K562 (cell line): ENCODE data around the gene SYT1. TPM values are rescaled to one million over a fixed set of nuclear protein-coding genes. Genes with fewer than 3 reads are reported as not detected.

Experiments used
- ATAC-seq: fragments of 200-7000 bp; cut with Tn5 transposase; 3 replicates; pipeline ENCODE4 v1.9.1; 2020; ENCODE audit warnings: moderate library complexity
- BruUV-seq: library from RNA; stranded (reverse); fragments of 400-500 nt; replicated peaks from 2 replicates; lab custom pipeline; 2021; lab: Mats Ljungman, UMichigan
- CTCF ChIA-PET: fragments of 300-600 bp; formaldehyde crosslinking; extraction: SDS; loops from one replicate; lab custom pipeline; 2021; ENCODE audit warnings: low intra/inter-chr PET ratio; lab: Yijun Ruan, JAX
- POLR2A ChIA-PET: fragments of 300-600, 350-650 bp; sonication (Branson Sonifier 250); formaldehyde crosslinking; extraction: SDS; loops from one replicate; lab custom pipeline; 2021; ENCODE audit warnings: antibody characterized with exemption, inconsistent platforms; lab: Yijun Ruan, JAX
- DNase-seq, 4 experiments: peaks; one replicate each; pipeline versions ENCODE4 v3.0.0 to v3.0.0-alpha.2; 2011 to 2018; ENCODE audit warnings: low spot score in 3 of 4, mixed read lengths in 3 of 4; ENCODE audit errors: extremely low read depth in 1 of 4
- FAIRE-seq: peaks from 2 replicates; lab custom pipeline; 2011; peaks lifted over from hg19 to GRCh38; lab: Jason Lieb, UNC
- H2AFZ ChIP-seq: 2 replicates; pipeline ENCODE4 v1.6.0; 2011; ENCODE audit warnings: low read depth, low read length, control low read depth, inconsistent platforms
- H3K27ac ChIP-seq: fragments of 200-600 bp; 3 replicates; pipeline ENCODE4 v1.8.0; 2011; ENCODE audit warnings: low read depth, mild to moderate bottlenecking, control low read depth, inconsistent platforms, low read length, moderate library complexity, mixed read lengths; ENCODE audit errors: extremely low read depth
- H3K27me3 ChIP-seq, 2 experiments: fragments of 300-600 bp in 1 of 2; 2 replicates in 1 of 2; 3 replicates in 1 of 2; pipeline versions ENCODE4 v1.6.0 to v1.8.0; 2011; ENCODE audit warnings: inconsistent platforms in 2 of 2, low read length in 2 of 2, mild to moderate bottlenecking in 1 of 2, mixed read lengths in 1 of 2, moderate library complexity in 1 of 2; ENCODE audit not compliant: control insufficient read depth in 2 of 2, insufficient read depth in 2 of 2
- H3K36me3 ChIP-seq: fragments of 300-600 bp; 3 replicates; pipeline ENCODE4 v1.8.0; 2011; ENCODE audit warnings: mild to moderate bottlenecking, low read length, inconsistent platforms; ENCODE audit not compliant: control insufficient read depth, insufficient read depth
- H3K4me1 ChIP-seq, 2 experiments: fragments of 200-600 bp in 1 of 2; replicated peaks in 1 of 2; 2 replicates in 1 of 2; 3 replicates in 1 of 2; pipeline versions ENCODE4 v1.5.1 to v1.8.0; 2011; ENCODE audit warnings: inconsistent platforms in 2 of 2, low read length in 2 of 2, mild to moderate bottlenecking in 1 of 2, mixed read lengths in 1 of 2, moderate library complexity in 1 of 2; ENCODE audit not compliant: control insufficient read depth in 2 of 2, insufficient read depth in 2 of 2
- H3K4me2 ChIP-seq: 2 replicates; pipeline ENCODE4 v1.6.1; 2011; ENCODE audit warnings: low read length, control low read depth, inconsistent platforms, mixed read lengths; ENCODE audit not compliant: insufficient read depth
- H3K4me3 ChIP-seq: fragments of 200-600 bp; sonication (generic), shearing (Covaris generic); 2 replicates; pipeline ENCODE4 v1.5.1; 2016; ENCODE audit warnings: control low read depth, inconsistent platforms
- H3K79me2 ChIP-seq: fragments of 200-600 bp; 3 replicates; pipeline ENCODE4 v1.8.0; 2011; ENCODE audit warnings: low read length, inconsistent platforms; ENCODE audit not compliant: control insufficient read depth, insufficient read depth
- H3K9ac ChIP-seq, 2 experiments: 2 replicates each; pipeline versions ENCODE4 v1.6.0 to v1.6.1; 2011; ENCODE audit warnings: low read depth in 2 of 2, low read length in 2 of 2, control low read depth in 1 of 2, inconsistent platforms in 1 of 2, mild to moderate bottlenecking in 1 of 2, mixed read lengths in 1 of 2; ENCODE audit not compliant: insufficient read depth in 1 of 2
- H3K9me1 ChIP-seq: one replicate; pipeline ENCODE4 v1.6.0; 2011; ENCODE audit warnings: inconsistent platforms, mild to moderate bottlenecking, low read length, moderate library complexity; ENCODE audit not compliant: control insufficient read depth, insufficient read depth
- H3K9me3 ChIP-seq: replicated peaks from 2 replicates; pipeline ENCODE4 v1.5.1; 2011; ENCODE audit warnings: low read depth, low read length, inconsistent platforms; ENCODE audit not compliant: control insufficient read depth, insufficient read depth
- H4K20me1 ChIP-seq: replicated peaks from 2 replicates; pipeline ENCODE4 v1.6.1; 2011; ENCODE audit warnings: low read length, inconsistent platforms, mixed read lengths; ENCODE audit not compliant: control insufficient read depth, insufficient read depth
- CBFA2T2 ChIP-seq: fragments of 450-650 bp; conservative IDR thresholded peaks from 2 replicates; pipeline ENCODE4 v1.6.1; 2017; ENCODE audit warnings: mild to moderate bottlenecking
- CREM ChIP-seq: IDR thresholded peaks from 2 replicates; pipeline ENCODE4 v1.6.1; 2014; ENCODE audit warnings: antibody characterized with exemption, low read depth
- HDAC3 ChIP-seq: fragments of 450-650 bp; IDR thresholded peaks from 2 replicates; pipeline ENCODE4 v1.6.1; 2018; ENCODE audit warnings: borderline replicate concordance, mild to moderate bottlenecking, moderate library complexity; ENCODE audit not compliant: partially characterized antibody
- MIER1 ChIP-seq: fragments of 450-650 bp; IDR thresholded peaks from 2 replicates; pipeline ENCODE4 v1.6.1; 2016; ENCODE audit warnings: antibody characterized with exemption, mild to moderate bottlenecking, low read depth
- MXI1 ChIP-seq: IDR thresholded peaks from 2 replicates; pipeline ENCODE4 v1.6.1; 2011; ENCODE audit warnings: low read depth, mild to moderate bottlenecking, improper control_type of control experiment, low read length
- NELFE ChIP-seq: IDR thresholded peaks from 2 replicates; pipeline ENCODE4 v1.6.1; 2011; ENCODE audit warnings: mild to moderate bottlenecking; ENCODE audit not compliant: insufficient read depth, insufficient read length
- PML ChIP-seq: IDR thresholded peaks from 2 replicates; pipeline ENCODE4 v1.6.1; 2012; ENCODE audit warnings: low read length, inconsistent platforms
- POLR2H ChIP-seq: IDR thresholded peaks from 2 replicates; pipeline ENCODE4 v1.6.1; 2016; ENCODE audit warnings: missing genetic modification characterization, low read depth, mild to moderate bottlenecking, control low read depth, missing compliant biosample characterization, moderate library complexity
- PTRF ChIP-seq: fragments of 450-650 bp; IDR thresholded peaks from 2 replicates; pipeline ENCODE4 v1.6.1; 2016; ENCODE audit warnings: mild to moderate bottlenecking, missing genetic modification characterization, missing compliant biosample characterization
- XRCC5 ChIP-seq: fragments of 200-400 bp; formaldehyde crosslinking; IDR thresholded peaks from 2 replicates; pipeline ENCODE4 v1.6.1; 2017; ENCODE audit warnings: low read depth, mild to moderate bottlenecking, low read length
- ZNF311 ChIP-seq: fragments of 250-450 bp; sonication (Bioruptor Pico); IDR thresholded peaks from 2 replicates; pipeline ENCODE4 v1.4.0; 2020; ENCODE audit warnings: mild to moderate bottlenecking, moderate library complexity
- ZNF785 ChIP-seq: fragments of 250-450 bp; sonication (Bioruptor Pico); IDR thresholded peaks from 2 replicates; pipeline ENCODE4 v1.4.0; 2020; ENCODE audit warnings: mild to moderate bottlenecking
- ZZZ3 ChIP-seq: fragments of 450-650 bp; IDR thresholded peaks from 2 replicates; pipeline ENCODE4 v1.6.1; 2016; ENCODE audit warnings: antibody characterized with exemption, mild to moderate bottlenecking, moderate library complexity
- WGBS: fragments of 100-300 bp; shearing (Covaris generic); methylation state at CpG from one replicate; pipeline ENCODE4 v1.1.6; 2016; ENCODE audit warnings: low coverage, mixed read lengths; ENCODE audit not compliant: insufficient coverage; ENCODE audit errors: missing lambda C conversion rate; 5-methylcytosine and 5-hydroxymethylcytosine counted together
- in situ Hi-C: fragments of 300-500 bp; cut with MboI; formaldehyde crosslinking; loops from 4 replicates; pipeline ENCODE4 v1.15.0; 2018; ENCODE audit warnings: inconsistent platforms, mixed read lengths
- intact Hi-C: fragments of 100-400 bp; cut with micrococcal nuclease; formaldehyde crosslinking; loops from 2 replicates; pipeline ENCODE4 v1.14.2; 2022
- polyA plus RNA-seq, 8 experiments: library from polyadenylated mRNA; depleted of rRNA in 4 of 8; stranded (reverse) in 5 of 8; unstranded in 3 of 8; fragments of >200 nt; fragmentation: Nextera tagmentation in 2 of 8; fragmentation: Illumina TruSeq in 1 of 8; extraction: Ambion mirVana in 2 of 8; extraction: Trizol in 1 of 8; gene quantifications; 2 replicates each; pipeline versions ENCODE4 v1.2.1 to v1.2.3, GENCODE V29; 2011 to 2014; ENCODE audit warnings: inconsistent platforms in 1 of 8, missing spikeins in 1 of 8
- total RNA-seq, 7 experiments: library from RNA; depleted of rRNA in 6 of 7; stranded (reverse); fragments of >200 nt in 6 of 7; fragmentation: Illumina TruSeq in 2 of 7; extraction: Trizol in 2 of 7; gene quantifications; 2 replicates each; pipeline versions ENCODE4 v1.2.1 to v1.2.3, GENCODE V29; 2011 to 2021; ENCODE audit warnings: low replicate concordance in 1 of 7
- TF ChIP-seq, protein P1 (sequence below): sonication (generic); formaldehyde crosslinking; IDR thresholded peaks from 2 replicates; pipeline ENCODE4 v1.8.1; 2023; ENCODE audit warnings: mild to moderate bottlenecking, missing genetic modification reagents
- TF ChIP-seq, protein P2 (sequence below): fragments of 250-450 bp; sonication (Bioruptor Pico); IDR thresholded peaks from 2 replicates; pipeline ENCODE4 v1.5.1; 2021; ENCODE audit warnings: mild to moderate bottlenecking
- TF ChIP-seq, protein P3 (sequence below): fragments of 250-450 bp; sonication (Bioruptor Pico); IDR thresholded peaks from 2 replicates; pipeline ENCODE4 v1.4.0; 2020

SYT1 gene
- total and polyA plus RNA-seq, 9 of the 15 experiments (the other 6 are each of a cell fraction or from before 2014, with no cell fraction given): 0.03 to 0.13 (median 0.07) TPM; not detected in 4

DNA sequence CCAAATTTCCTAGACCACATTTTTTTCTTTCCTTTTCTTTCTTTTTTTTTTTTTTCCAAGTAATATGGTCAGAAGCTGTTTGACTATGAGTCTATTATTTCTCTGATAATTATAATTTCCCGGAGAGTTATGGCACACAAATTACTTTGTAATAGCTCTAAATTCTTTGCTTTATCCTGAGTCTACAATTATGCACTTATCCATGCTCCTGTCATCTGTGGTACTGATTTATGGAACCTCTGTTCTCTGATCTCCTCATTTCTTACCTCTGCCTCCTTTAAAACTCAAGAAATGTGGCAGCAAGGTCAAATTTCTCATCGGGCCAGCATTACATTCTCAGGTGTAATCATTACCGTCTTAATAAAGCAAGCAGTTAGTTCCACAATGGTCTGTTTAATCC is 544.1 kb downstream of the SYT1 start:
- Histone ChIP-seq H2AFZ (no peak overlapping the region), H3K9me3 (0 out of 2 replicates have a peak, but pooled peaks cover 3% of the 10 kb centered on the region), H4K20me1 (no peaks in the 10 kb centered on the region), H3K4me2 (no peak overlapping the region), H3K9ac (no peak overlapping the region), H3K27me3 (no peaks in the 10 kb centered on the region), H3K4me3 (no peak overlapping the region), H3K4me1 (no peaks in the 10 kb centered on the region), H3K79me2 (no peaks in the 10 kb centered on the region), H3K27ac (no peak overlapping the region), H3K9me1 (no peaks in the 10 kb centered on the region), H3K36me3 (no peaks in the 10 kb centered on the region)
- FAIRE-seq: no peak
- no TSS peak for BruUV-seq
- POLR2A ChIA-PET: no interaction called here
- no peak for DNase-seq
- intact Hi-C loops: no loop called here
- in situ Hi-C loops: no loop called here
- WGBS: 0% methylated on average over 3 of the region's 3 CpGs
- no peak for ATAC-seq
- CTCF ChIA-PET: interaction anchor here (0.6 kb wide), 1 partner anchor 147 kb away, joined by 3 read pairs; no protein-coding TSS in a partner anchor
- TF ChIP-seq, protein P1, sequence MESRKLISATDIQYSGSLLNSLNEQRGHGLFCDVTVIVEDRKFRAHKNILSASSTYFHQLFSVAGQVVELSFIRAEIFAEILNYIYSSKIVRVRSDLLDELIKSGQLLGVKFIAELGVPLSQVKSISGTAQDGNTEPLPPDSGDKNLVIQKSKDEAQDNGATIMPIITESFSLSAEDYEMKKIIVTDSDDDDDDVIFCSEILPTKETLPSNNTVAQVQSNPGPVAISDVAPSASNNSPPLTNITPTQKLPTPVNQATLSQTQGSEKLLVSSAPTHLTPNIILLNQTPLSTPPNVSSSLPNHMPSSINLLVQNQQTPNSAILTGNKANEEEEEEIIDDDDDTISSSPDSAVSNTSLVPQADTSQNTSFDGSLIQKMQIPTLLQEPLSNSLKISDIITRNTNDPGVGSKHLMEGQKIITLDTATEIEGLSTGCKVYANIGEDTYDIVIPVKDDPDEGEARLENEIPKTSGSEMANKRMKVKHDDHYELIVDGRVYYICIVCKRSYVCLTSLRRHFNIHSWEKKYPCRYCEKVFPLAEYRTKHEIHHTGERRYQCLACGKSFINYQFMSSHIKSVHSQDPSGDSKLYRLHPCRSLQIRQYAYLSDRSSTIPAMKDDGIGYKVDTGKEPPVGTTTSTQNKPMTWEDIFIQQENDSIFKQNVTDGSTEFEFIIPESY: no peak
- TF ChIP-seq XRCC5 (no peak), MIER1 (no peak), CBFA2T2 (no peak), HDAC3 (no peak), ZNF785 (CRISPR knock-in tag) (no peak), PTRF (tag) (no peak), NELFE (no peak), PML (no peak), ZZZ3 (no peak), ZNF311 (no peak), POLR2H (tag) (no peak), MXI1 (no peak), CREM (no peak)
- TF ChIP-seq, protein P2, sequence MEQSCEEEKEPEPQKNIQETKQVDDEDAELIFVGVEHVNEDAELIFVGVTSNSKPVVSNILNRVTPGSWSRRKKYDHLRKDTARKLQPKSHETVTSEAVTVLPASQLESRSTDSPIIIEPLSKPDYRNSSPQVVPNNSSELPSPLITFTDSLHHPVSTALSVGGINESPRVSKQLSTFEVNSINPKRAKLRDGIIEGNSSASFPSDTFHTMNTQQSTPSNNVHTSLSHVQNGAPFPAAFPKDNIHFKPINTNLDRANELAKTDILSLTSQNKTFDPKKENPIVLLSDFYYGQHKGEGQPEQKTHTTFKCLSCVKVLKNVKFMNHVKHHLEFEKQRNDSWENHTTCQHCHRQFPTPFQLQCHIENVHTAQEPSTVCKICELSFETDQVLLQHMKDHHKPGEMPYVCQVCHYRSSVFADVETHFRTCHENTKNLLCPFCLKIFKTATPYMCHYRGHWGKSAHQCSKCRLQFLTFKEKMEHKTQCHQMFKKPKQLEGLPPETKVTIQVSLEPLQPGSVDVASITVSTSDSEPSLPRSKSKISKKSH (CRISPR knock-in tag): no peak
- TF ChIP-seq, protein P3, sequence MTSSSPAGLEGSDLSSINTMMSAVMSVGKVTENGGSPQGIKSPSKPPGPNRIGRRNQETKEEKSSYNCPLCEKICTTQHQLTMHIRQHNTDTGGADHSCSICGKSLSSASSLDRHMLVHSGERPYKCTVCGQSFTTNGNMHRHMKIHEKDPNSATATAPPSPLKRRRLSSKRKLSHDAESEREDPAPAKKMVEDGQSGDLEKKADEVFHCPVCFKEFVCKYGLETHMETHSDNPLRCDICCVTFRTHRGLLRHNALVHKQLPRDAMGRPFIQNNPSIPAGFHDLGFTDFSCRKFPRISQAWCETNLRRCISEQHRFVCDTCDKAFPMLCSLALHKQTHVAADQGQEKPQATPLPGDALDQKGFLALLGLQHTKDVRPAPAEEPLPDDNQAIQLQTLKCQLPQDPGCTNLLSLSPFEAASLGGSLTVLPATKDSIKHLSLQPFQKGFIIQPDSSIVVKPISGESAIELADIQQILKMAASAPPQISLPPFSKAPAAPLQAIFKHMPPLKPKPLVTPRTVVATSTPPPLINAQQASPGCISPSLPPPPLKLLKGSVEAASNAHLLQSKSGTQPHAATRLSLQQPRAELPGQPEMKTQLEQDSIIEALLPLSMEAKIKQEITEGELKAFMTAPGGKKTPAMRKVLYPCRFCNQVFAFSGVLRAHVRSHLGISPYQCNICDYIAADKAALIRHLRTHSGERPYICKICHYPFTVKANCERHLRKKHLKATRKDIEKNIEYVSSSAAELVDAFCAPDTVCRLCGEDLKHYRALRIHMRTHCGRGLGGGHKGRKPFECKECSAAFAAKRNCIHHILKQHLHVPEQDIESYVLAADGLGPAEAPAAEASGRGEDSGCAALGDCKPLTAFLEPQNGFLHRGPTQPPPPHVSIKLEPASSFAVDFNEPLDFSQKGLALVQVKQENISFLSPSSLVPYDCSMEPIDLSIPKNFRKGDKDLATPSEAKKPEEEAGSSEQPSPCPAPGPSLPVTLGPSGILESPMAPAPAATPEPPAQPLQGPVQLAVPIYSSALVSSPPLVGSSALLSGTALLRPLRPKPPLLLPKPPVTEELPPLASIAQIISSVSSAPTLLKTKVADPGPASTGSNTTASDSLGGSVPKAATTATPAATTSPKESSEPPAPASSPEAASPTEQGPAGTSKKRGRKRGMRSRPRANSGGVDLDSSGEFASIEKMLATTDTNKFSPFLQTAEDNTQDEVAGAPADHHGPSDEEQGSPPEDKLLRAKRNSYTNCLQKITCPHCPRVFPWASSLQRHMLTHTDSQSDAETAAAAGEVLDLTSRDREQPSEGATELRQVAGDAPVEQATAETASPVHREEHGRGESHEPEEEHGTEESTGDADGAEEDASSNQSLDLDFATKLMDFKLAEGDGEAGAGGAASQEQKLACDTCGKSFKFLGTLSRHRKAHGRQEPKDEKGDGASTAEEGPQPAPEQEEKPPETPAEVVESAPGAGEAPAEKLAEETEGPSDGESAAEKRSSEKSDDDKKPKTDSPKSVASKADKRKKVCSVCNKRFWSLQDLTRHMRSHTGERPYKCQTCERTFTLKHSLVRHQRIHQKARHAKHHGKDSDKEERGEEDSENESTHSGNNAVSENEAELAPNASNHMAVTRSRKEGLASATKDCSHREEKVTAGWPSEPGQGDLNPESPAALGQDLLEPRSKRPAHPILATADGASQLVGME (CRISPR knock-in tag): no peak
